ENCODE results near the gene FYB1.
A peak's percentile ranks its signal among the peaks of the same experiment; 100 is the strongest.

FYB1 gene

GRCh38 chr5:39205550-39205949, 13.8 kb downstream of the FYB1 start:
- no peak for DNase-seq (ENCODE audit: low spot score)

DNA sequence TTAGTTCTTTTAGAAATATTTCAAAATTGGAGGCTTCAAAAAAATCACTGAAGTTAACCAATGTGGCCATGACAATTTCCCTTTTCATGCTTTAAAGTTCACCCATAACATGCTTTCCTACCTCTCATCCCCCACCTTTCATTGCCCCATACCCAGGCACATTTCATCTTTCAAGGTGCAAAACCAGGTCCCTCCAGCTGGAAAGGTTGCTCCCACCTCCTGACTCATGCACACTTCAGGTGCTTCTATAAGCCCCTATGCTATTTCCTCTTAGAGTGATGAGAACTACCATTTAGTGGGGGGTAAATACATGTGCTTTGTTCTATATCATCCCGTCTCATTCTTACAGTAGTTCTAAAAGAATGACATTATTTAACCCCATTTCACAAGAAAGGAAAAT, 15.4 kb downstream of the FYB1 start:
- DNase-seq (ENCODE audit: low spot score), result no peak

DNA sequence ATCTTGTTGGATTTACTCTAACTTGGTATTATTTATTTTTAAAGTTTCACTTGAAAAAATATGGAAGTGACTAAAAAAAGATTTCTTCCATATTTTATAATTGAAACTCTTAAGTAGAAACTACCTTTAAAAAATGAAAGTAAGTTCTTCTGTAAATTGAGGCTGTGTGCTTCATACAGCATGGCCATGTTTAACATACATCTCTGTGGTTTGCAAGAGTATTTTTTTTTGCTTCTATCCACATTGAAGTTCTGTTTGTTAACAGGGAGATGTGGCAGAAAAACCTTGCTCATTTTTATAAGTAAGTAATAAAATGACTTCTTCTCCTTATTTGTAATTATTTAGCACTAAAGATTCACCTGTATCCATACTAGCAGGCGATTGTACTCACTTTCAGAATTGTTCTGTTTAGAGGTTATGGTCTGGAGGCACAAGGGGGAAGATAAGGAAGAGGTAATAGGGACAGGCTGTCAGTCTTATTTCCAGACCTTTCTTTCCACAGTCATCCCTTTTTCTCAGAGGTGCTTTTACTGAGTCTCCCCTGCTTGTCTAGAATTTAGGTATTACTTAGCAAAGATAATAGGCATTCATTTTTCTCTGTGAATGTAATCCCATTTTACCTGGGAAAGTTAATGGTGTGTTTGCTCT, 16.0 kb downstream of the FYB1 start:
- no peak for DNase-seq (ENCODE audit: low spot score)

DNA sequence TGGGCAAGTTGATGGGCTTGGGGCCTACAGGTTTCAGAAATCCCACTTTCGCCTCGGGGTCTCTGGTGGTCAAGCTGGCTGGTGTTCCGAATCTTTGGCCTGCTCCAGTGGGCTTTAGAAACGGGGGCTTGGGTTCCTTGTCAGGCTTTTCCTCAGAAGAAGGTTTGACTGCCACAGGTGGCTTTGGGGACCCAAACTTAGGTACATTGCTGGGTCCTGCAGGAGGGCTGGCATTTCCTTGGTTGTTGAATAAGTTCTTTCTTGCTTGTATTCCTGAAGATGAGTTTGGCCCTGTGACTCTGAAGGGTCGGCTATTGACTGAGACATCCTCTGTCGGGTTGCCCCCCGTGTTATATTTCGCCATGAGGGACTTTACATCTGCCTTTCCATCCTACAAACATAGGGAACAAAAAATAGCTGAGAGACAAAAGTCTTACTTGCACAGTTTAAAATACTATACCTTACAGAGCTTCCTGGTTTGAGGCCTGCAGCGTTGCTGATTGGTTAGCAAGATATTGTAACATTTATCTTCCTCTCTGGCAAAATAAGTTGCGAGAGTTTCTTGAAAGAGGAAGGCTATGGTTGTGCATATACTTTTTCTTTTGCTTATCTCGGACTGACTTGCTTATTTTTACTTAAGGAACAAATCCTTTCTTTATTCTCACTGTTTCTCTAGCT, 16.6 kb downstream of the FYB1 start:
- DNase-seq (ENCODE audit: low spot score), result no peak

GRCh38 chr5:39201781-39202596, 17.4 kb downstream of the FYB1 start:
- DNase-seq (ENCODE audit: low spot score), result no peak

- DNase-seq (ENCODE audit: low spot score), result no peak
Observed at GRCh38 chr5:39201160-39201780, 18.1 kb downstream of the FYB1 start.

- no peak for DNase-seq (ENCODE audit: low spot score)
Observed at GRCh38 chr5:39200081-39200480, 19.3 kb downstream of the FYB1 start.

- no peak for DNase-seq (ENCODE audit: low spot score)
Observed at GRCh38 chr5:39199335-39199734, 20.0 kb downstream of the FYB1 start.

GRCh38 chr5:39198127-39198526, 21.2 kb downstream of the FYB1 start:
- DNase-seq (ENCODE audit: low spot score), result no peak

GRCh38 chr5:39197556-39197955, 21.8 kb downstream of the FYB1 start:
- DNase-seq (ENCODE audit: low spot score), result no peak

DNA sequence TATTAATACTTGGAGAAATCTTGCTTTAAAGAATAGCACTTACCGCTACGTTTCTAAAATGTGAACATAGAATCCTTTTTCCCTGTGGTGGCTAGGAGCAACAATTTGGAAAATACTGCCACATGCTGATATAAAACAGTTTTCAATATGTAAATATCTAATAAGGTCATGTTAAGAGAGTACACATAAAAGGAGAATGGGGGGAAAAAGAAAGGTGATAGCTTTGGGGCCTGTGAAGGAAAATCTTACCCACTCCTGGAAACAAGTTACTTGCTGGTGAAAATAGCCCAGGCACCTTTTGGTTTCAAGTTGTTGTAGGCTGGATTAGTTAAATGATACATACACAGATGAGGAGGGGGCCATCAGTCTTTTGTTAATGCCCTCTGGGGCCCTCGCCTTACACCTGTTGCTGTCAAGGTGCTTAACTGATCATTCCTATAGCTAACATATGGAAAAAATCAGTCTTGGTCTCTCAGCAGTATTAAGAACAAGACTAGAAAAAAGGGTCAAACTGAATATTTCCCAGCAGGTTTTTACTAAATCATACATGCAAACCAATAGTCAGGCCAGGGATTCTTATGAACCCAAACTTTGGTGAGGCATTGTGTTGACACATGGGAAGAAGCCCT, 24.1 kb downstream of the FYB1 start:
- no peak for DNase-seq (ENCODE audit: low spot score)

GRCh38 chr5:39194466-39195136, 24.8 kb downstream of the FYB1 start:
- DNase-seq (ENCODE audit: low spot score), result peak; percentile 51

DNA sequence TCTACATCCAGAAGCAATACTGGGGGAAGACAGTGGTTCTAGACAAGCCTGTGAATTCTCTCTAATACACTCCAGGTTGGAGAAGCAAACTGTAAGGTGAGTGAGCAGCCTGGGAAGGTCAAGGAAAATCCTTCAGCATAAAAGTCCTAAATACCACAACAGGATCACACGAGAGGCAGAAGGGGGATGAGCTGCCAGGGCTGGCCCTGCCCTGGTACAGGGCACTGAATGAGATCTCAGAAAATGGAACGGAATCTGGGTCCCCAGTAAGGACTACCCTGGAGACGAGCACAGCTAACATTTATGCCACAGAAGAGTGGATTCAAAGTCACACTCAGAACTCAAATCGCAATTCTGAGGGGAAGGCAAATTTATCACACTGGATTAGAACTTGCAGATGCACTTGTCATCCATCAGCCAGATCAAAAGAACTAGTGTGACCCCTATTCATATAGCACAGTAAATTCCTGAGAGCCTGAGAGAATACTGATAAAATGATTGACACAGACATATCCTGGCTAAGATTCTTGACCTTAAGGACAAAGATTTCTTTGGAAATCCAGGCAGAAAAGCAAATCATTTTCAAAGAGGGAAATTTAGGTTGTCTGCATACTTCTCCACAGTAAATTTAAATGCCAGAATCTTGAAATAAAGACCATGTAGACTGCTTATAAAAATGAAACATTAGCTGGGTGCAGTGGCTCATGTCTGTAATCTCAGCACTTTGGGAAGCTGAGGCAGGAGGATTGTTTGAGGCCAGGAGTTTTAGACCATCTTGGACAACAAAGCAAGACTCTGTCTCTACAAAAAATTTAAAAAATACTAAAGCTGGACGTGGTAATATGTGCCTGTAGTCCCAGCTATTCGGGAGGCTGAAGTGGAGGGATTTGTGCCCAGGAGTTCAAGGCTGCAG, 25.6 kb downstream of the FYB1 start:
- no peak for DNase-seq (ENCODE audit: low spot score)

DNA sequence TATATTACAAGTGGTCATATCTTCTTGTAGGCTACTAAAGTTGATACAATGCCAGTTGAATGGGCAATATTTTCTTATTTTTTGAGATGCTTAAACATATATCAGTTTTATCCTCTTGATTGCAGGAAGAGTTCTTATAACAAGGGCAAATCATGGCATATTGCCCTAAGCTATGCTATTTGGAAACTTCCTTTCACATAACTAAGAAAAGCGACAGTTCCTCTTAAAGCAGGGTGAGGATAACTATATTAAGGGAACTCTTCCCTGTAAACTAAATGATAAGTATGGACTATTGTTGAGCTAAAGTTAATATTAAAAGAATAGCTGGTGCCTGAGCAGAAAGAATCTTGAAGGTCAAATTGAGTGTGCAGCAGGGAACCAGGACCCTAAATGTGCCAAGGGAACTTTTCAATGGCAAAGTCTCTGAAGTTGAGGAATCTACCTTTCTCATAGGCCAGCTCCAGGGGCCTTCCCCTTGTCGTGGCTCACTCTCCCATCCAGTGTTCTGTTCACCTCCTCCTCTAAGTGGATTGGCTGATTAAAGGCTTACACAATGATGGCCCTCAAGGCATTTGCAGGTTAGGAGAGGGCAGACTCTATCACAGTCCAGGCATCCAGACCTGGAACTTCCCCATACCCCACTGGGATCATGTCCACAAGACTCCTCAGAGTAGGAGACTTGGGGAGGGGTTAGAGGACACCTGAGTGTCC, 26.8 kb downstream of the FYB1 start:
- DNase-seq (ENCODE audit: low spot score), result no peak

GRCh38 chr5:39191216-39191615, 28.1 kb downstream of the FYB1 start:
- DNase-seq (ENCODE audit: low spot score), result no peak

- DNase-seq (ENCODE audit: low spot score), result no peak
Observed at GRCh38 chr5:39190311-39191102, 28.9 kb downstream of the FYB1 start.

- no peak for DNase-seq (ENCODE audit: low spot score)
Observed at GRCh38 chr5:39189292-39189955, 29.9 kb downstream of the FYB1 start.
